ENCODE data around the gene MYO1B.

The MYO1B gene

GRCh38 chr2:191366199-191366598, 121.0 kb downstream of the MYO1B start:
- DNase-seq (ENCODE audit: low spot score) = no peak
- TF ChIP-seq, protein P1, sequence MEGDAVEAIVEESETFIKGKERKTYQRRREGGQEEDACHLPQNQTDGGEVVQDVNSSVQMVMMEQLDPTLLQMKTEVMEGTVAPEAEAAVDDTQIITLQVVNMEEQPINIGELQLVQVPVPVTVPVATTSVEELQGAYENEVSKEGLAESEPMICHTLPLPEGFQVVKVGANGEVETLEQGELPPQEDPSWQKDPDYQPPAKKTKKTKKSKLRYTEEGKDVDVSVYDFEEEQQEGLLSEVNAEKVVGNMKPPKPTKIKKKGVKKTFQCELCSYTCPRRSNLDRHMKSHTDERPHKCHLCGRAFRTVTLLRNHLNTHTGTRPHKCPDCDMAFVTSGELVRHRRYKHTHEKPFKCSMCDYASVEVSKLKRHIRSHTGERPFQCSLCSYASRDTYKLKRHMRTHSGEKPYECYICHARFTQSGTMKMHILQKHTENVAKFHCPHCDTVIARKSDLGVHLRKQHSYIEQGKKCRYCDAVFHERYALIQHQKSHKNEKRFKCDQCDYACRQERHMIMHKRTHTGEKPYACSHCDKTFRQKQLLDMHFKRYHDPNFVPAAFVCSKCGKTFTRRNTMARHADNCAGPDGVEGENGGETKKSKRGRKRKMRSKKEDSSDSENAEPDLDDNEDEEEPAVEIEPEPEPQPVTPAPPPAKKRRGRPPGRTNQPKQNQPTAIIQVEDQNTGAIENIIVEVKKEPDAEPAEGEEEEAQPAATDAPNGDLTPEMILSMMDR (IDR thresholded peaks at IDR 0.05; ENCODE audit: extremely low read depth, missing control alignments) = no peak

GRCh38 chr2:191369034-191369433, 123.8 kb downstream of the MYO1B start:
- DNase-seq (ENCODE audit: low spot score) = no peak
- TF ChIP-seq, protein P1 (IDR thresholded peaks at IDR 0.05; ENCODE audit: extremely low read depth, missing control alignments) = no peak

- no peak for DNase-seq (ENCODE audit: low spot score)
- TF ChIP-seq, protein P1 (IDR thresholded peaks at IDR 0.05; ENCODE audit: extremely low read depth, missing control alignments) = no peak
Observed at GRCh38 chr2:191374366-191374765, 129.2 kb downstream of the MYO1B start.

GRCh38 chr2:191374939-191375338, 129.7 kb downstream of the MYO1B start:
- DNase-seq (ENCODE audit: low spot score) = no peak

GRCh38 chr2:191376981-191377629, 131.9 kb downstream of the MYO1B start:
- TF ChIP-seq, protein P1 (IDR thresholded peaks at IDR 0.05; ENCODE audit: extremely low read depth, missing control alignments) = no peak
- no peak for DNase-seq (ENCODE audit: low spot score)

More at GRCh38 chr2:191374939-191375338, 129.7 kb downstream of the MYO1B start:
- TF ChIP-seq, protein P1 (IDR thresholded peaks at IDR 0.05; ENCODE audit: extremely low read depth, missing control alignments) = no peak

GRCh38 chr2:191379375-191379774, 134.2 kb downstream of the MYO1B start:
- TF ChIP-seq, protein P1 (IDR thresholded peaks at IDR 0.05; ENCODE audit: extremely low read depth, missing control alignments) = no peak
- no peak for DNase-seq (ENCODE audit: low spot score)

DNA sequence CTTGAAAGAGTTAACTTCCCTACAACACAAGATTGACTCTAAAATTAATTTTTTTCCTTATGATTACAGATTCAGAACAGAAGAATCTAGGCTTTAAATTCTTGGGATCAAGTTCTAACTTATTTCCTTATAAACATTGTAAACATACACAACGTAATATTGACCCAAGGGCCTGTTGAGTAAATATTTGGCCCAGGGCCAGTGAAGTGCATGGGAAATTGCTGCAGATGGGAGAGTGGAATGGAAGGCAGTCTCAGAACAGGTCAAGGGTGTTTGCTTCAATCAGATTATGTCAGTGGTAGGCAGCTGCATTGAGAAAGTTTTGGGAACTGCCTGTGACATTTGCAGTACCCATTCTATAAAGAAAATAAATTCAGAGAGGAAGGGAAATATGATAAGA, 137.6 kb downstream of the MYO1B start:
- DNase-seq (ENCODE audit: low spot score) = no peak
- TF ChIP-seq, protein P1 (IDR thresholded peaks at IDR 0.05; ENCODE audit: extremely low read depth, missing control alignments) = no peak
